OCI-LY1 (cell line): ENCODE data around the gene IQSEC1.

Source experiments
- H2AFZ ChIP-seq: fragments of 200-600 bp; sonication (generic), shearing (Covaris generic); 2 replicates; pipeline ENCODE4 v1.6.0; 2014; ENCODE audit warnings: antibody characterized with exemption, mild to moderate bottlenecking, low read length
- H3F3A ChIP-seq: fragments of 200-600 bp; sonication (generic), shearing (Covaris generic); 2 replicates; pipeline ENCODE4 v1.6.0; 2014; ENCODE audit warnings: mild to moderate bottlenecking, antibody characterized with exemption, low read length, moderate library complexity; ENCODE audit not compliant: insufficient read depth
- H3K27ac ChIP-seq: fragments of 200-600 bp; sonication (generic); 2 replicates; pipeline ENCODE4 v1.5.1; 2014; ENCODE audit warnings: low read length, mixed run types, mild to moderate bottlenecking, low read depth; ENCODE audit not compliant: poor library complexity, severe bottlenecking
- H3K27me3 ChIP-seq: fragments of 200-600 bp; sonication (generic); 2 replicates; pipeline ENCODE4 v1.6.0; 2014; ENCODE audit warnings: antibody characterized with exemption, mild to moderate bottlenecking, low read length, moderate library complexity; ENCODE audit not compliant: insufficient read depth
- H3K36me3 ChIP-seq: fragments of 200-600 bp; sonication (generic); 2 replicates; pipeline ENCODE4 v1.6.1; 2014; ENCODE audit warnings: mild to moderate bottlenecking, antibody characterized with exemption, low read length, moderate library complexity, mixed read lengths; ENCODE audit not compliant: insufficient read depth
- H3K4me1 ChIP-seq: fragments of 200-600 bp; sonication (generic); 2 replicates; pipeline ENCODE4 v1.5.1; 2014; ENCODE audit warnings: mild to moderate bottlenecking, low read length, moderate library complexity; ENCODE audit not compliant: insufficient read depth, severe bottlenecking
- H3K4me2 ChIP-seq: fragments of 200-600 bp; sonication (generic), shearing (Covaris generic); 2 replicates; pipeline ENCODE4 v1.6.1; 2014; ENCODE audit warnings: low read length
- H3K4me3 ChIP-seq: fragments of 200-600 bp; sonication (generic); 2 replicates; pipeline ENCODE4 v1.5.1; 2014; ENCODE audit warnings: low read length, low read depth, mild to moderate bottlenecking, mixed read lengths; ENCODE audit not compliant: poor library complexity, severe bottlenecking
- H3K79me2 ChIP-seq: fragments of 200-600 bp; shearing (Covaris generic); 2 replicates; pipeline ENCODE4 v1.6.1; 2016; ENCODE audit warnings: mixed run types, low read length, mixed read lengths; ENCODE audit not compliant: insufficient read depth
- H3K9ac ChIP-seq: fragments of 200-600 bp; sonication (generic), shearing (Covaris generic); 2 replicates; pipeline ENCODE4 v1.6.1; 2014; ENCODE audit warnings: mild to moderate bottlenecking, low read length, mixed read lengths
- H3K9me2 ChIP-seq: fragments of 200-600 bp; sonication (generic), shearing (Covaris generic); 2 replicates; pipeline ENCODE4 v1.6.1; 2014; ENCODE audit warnings: low read depth, mild to moderate bottlenecking, low read length, mixed read lengths
- H3K9me3 ChIP-seq: fragments of 200-600 bp; shearing (Covaris generic); 2 replicates; pipeline ENCODE4 v1.6.1; 2014; ENCODE audit warnings: low read length, mixed read lengths
- H4K20me1 ChIP-seq: fragments of 200-600 bp; sonication (generic), shearing (Covaris generic); 2 replicates; pipeline ENCODE4 v1.6.0; 2016; ENCODE audit warnings: mild to moderate bottlenecking, low read length; ENCODE audit not compliant: insufficient read depth
- CTCF ChIP-seq: fragments of 200-600 bp; sonication (generic), shearing (Covaris generic); IDR thresholded peaks from 2 replicates; pipeline ENCODE4 v1.5.1; 2017; ENCODE audit warnings: mild to moderate bottlenecking, antibody characterized with exemption, low read length, moderate library complexity, mixed read lengths
- EZH2 ChIP-seq: fragments of 200-600 bp; sonication (generic), shearing (Covaris generic); IDR thresholded peaks from 2 replicates; pipeline ENCODE4 v1.8.0; 2017; ENCODE audit warnings: borderline replicate concordance, mixed run types, mild to moderate bottlenecking, antibody characterized with exemption, low read length, moderate library complexity, mixed read lengths

Gene IQSEC1

DNA sequence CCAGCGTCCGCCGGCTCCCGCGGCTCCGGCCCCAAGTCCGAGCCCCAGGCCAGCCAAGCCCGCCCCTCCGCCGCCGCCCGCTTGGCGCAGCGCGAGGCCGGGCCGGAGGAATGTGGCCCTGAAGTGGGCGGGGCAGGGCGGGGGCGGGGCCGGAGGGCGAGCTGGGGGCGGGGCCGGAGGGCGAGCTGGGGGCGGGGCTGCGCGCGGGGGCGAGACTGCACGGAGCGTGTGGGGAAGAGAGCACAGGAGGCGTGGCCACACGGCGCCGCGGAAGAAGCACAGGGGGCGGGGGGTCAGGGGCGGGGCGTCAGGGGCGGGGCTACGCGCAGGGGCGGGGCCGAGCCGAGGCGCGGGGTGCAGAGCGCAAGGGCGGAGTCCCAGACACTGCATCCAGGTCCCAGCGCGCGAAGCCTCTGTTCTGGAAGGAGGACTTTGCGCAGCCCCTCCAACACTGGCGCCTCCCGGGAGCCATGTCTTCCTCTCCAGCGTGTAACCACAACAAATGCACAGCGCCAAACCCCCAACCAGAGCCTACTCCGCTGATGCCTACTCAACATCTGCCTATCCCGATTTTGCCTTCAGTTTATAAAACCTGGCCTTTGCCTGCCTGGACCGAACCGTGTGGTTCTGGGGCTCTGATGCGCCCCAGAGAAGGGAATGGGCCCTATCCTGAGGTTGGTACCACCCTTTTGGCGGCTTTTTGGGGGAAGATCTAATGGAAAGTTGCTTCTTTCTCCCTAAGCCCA, 105.5 kb downstream of the IQSEC1 start:
- no peak for TF ChIP-seq CTCF
- TF ChIP-seq EZH2, result no peak
- H3K9ac ChIP-seq, result no peak overlapping the region

GRCh38 chr3:12966847-12967605, 106.2 kb downstream of the IQSEC1 start:
- TF ChIP-seq CTCF (no peak), EZH2 (no peak)
- Histone ChIP-seq H3K9me3 (no peaks in the 10 kb centered on the region), H3K4me2 (no peak overlapping the region), H3K4me1 (no peaks in the 10 kb centered on the region), H3K4me3 (no peak overlapping the region), H3F3A (no peaks in the 10 kb centered on the region), H3K9ac (no peak overlapping the region), H3K27ac (no peak overlapping the region), H4K20me1 (no peaks in the 10 kb centered on the region), H2AFZ (no peak overlapping the region), H3K9me2 (no peaks in the 10 kb centered on the region), H3K79me2 (no peaks in the 10 kb centered on the region), H3K36me3 (no peaks in the 10 kb centered on the region), H3K27me3 (no peaks in the 10 kb centered on the region)

More for the DNA sequence above, 105.5 kb downstream of the IQSEC1 start:
- Histone ChIP-seq H3K9me2 (no peaks in the 10 kb centered on the region), H3K9me3 (no peaks in the 10 kb centered on the region), H3K4me2 (no peak overlapping the region), H3K4me1 (no peaks in the 10 kb centered on the region), H3K79me2 (no peaks in the 10 kb centered on the region), H3K36me3 (no peaks in the 10 kb centered on the region), H3K27ac (no peak overlapping the region), H3K27me3 (no peaks in the 10 kb centered on the region), H2AFZ (no peak overlapping the region), H3F3A (no peaks in the 10 kb centered on the region), H4K20me1 (no peaks in the 10 kb centered on the region), H3K4me3 (no peak overlapping the region)

DNA sequence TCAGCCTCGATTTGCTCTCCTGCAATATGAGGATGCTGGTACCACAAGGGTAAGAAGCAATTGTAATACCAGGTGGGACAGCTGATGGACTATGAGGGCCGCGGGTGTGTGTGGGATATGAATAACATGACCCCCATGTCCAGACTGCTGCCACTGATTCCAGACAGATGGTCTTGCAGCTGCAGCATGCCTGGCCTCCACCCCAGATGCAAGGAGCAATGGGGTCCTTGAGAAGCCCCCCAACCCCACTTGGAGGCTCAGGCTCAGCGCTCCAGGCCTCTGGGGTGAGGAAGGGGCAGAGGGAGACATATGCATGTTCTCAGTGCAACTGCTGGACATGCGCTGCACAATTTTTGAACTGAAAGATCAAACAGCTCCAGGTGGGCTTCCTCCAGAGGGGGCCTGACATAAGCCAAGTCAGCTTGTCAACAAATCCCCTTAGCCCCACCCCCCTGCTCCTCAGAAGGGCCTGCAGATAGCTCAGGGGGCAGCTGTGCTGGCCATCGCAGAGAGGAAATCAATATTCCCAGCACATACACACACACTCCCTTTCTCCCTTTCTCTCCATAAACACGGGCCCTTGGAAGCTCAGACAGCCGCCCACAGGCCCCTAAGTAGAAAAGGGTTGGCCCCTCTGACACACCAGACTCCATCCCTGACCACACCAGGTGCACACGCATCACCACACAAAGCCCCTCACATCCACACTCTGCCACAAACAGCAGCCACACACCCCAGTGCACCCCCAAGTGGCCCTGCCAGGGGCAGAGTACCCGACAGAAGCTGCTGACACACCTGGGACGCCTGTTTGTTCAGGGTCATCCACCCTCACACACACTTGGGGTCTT, 107.0 kb downstream of the IQSEC1 start:
- Histone ChIP-seq H3K79me2 (no peaks in the 10 kb centered on the region), H3K4me2 (no peak overlapping the region), H2AFZ (no peak overlapping the region), H3K4me3 (no peak overlapping the region), H3K9ac (no peak overlapping the region), H3K36me3 (no peaks in the 10 kb centered on the region), H3K9me2 (no peaks in the 10 kb centered on the region), H3K27ac (no peak overlapping the region), H3K4me1 (no peaks in the 10 kb centered on the region), H3F3A (no peaks in the 10 kb centered on the region), H3K27me3 (no peaks in the 10 kb centered on the region), H4K20me1 (no peaks in the 10 kb centered on the region), H3K9me3 (no peaks in the 10 kb centered on the region)
- TF ChIP-seq EZH2 (no peak), CTCF (no peak)
